HG03565 (cell line): Measurements from ENCODE around the gene THOP1.
A peak's percentile ranks its signal among the peaks of the same experiment; 100 is the strongest.
"Not testable (repeated sequence)": the region's sequence is repeated elsewhere in the genome, so short reads cannot be mapped to it uniquely, and the experiment has no call there.

Experiments used
- ATAC-seq: cut with Tn5 transposase; IDR thresholded peaks from one replicate; pipeline ENCODE4 v1.9.1; 2021; ENCODE audit warnings: mild to moderate bottlenecking, moderate library complexity; ENCODE audit not compliant: unreplicated experiment

Gene THOP1

GRCh38 chr19:2780284-2780683 lies 5.0 kb upstream of the THOP1 start:
- ATAC-seq = no peak

- no peak for ATAC-seq
These were observed 2.9 kb upstream of the THOP1 start for GRCh38 chr19:2782329-2782935.

GRCh38 chr19:2782936-2783780 lies 2.1 kb upstream of the THOP1 start, which contains the start of gene SGTA:
SGTA (minus strand) TSS chr19:2783273; CDS start chr19:2769068, 14,205 bp downstream.
- ATAC-seq = peak; percentile 61

- no peak for ATAC-seq
These were observed 1.5 kb upstream of the THOP1 start for GRCh38 chr19:2783781-2784145.

- ATAC-seq = no peak
These were observed 1.8 kb downstream of the THOP1 start for GRCh38 chr19:2787115-2787514.

- no peak for ATAC-seq
These were observed 2.9 kb downstream of the THOP1 start for GRCh38 chr19:2788237-2788636.

- ATAC-seq = no peak
These were observed 4.9 kb downstream of the THOP1 start for GRCh38 chr19:2790194-2790556.

- ATAC-seq = no peak
These were observed 5.4 kb downstream of the THOP1 start for GRCh38 chr19:2790557-2791271.

GRCh38 chr19:2791440-2791839 lies 6.1 kb downstream of the THOP1 start:
- no peak for ATAC-seq

GRCh38 chr19:2791876-2792275 lies 6.6 kb downstream of the THOP1 start:
- ATAC-seq = no peak

GRCh38 chr19:2792666-2793065 lies 7.4 kb downstream of the THOP1 start:
- not testable (repeated sequence) for ATAC-seq

- ATAC-seq = no peak
These were observed 7.8 kb downstream of the THOP1 start for GRCh38 chr19:2793126-2793525.

- ATAC-seq = no peak
These were observed 8.3 kb downstream of the THOP1 start for GRCh38 chr19:2793577-2793976.

GRCh38 chr19:2795827-2796658 lies 10.7 kb downstream of the THOP1 start:
- ATAC-seq = no peak

- ATAC-seq = no peak
These were observed 11.5 kb downstream of the THOP1 start for GRCh38 chr19:2796659-2797266.

GRCh38 chr19:2797280-2797679 lies 12.0 kb downstream of the THOP1 start:
- no peak for ATAC-seq

GRCh38 chr19:2798158-2798685 lies 12.9 kb downstream of the THOP1 start:
- ATAC-seq = no peak

- no peak for ATAC-seq
These were observed 13.4 kb downstream of the THOP1 start for GRCh38 chr19:2798733-2799132.

GRCh38 chr19:2799273-2800020 lies 14.1 kb downstream of the THOP1 start:
- ATAC-seq = no peak

GRCh38 chr19:2800506-2800905 lies 15.2 kb downstream of the THOP1 start:
- no peak for ATAC-seq
